ENCODE data around the gene TBCK. TPM values are rescaled to one million over a fixed set of nuclear protein-coding genes. Genes with fewer than 3 reads are reported as not detected.

Gene TBCK
- total RNA-seq, 1 experiment from 2014 or later, result 9.2 TPM

Other genes with a start within 250 kb of the TBCK start
- gene AIMP1, start 341 bp upstream of the TBCK start, total RNA-seq (2014; rRNA removed; shearing (Covaris generic); ENCODE audit: low replicate concordance), result 31.8 and 51.5 TPM in 2 replicates
- gene GIMD1, start 52.6 kb upstream of the TBCK start, total RNA-seq (2014; rRNA removed; shearing (Covaris generic); ENCODE audit: low replicate concordance), result not detected in 2 replicates

Measured in MG63 (cell line).